Right kidney (tissue), 1 donor: ENCODE data around the gene CRIP3.
"Not testable (repeated sequence)": the region's sequence is repeated elsewhere in the genome, so short reads cannot be mapped to it uniquely, and the experiment has no call there.

Experiments used
- DNase-seq: peaks from one replicate; pipeline ENCODE4 v3.0.0-alpha.2; 2016

CRIP3 gene

GRCh38 chr6:43306086-43306485 lies 2.5 kb downstream of the CRIP3 start:
- no peak for DNase-seq

GRCh38 chr6:43304882-43305281 lies 3.7 kb downstream of the CRIP3 start:
- DNase-seq = no peak

GRCh38 chr6:43304361-43304760 lies 4.3 kb downstream of the CRIP3 start:
- no peak for DNase-seq

- DNase-seq = no peak
Observed at GRCh38 chr6:43303751-43304331, 4.8 kb downstream of the CRIP3 start.

- not testable (repeated sequence) for DNase-seq
Observed at GRCh38 chr6:43303006-43303405, 5.6 kb downstream of the CRIP3 start.

GRCh38 chr6:43302126-43302525 lies 6.5 kb downstream of the CRIP3 start:
- no peak for DNase-seq

GRCh38 chr6:43301081-43301870 lies 7.3 kb downstream of the CRIP3 start:
- no peak for DNase-seq

GRCh38 chr6:43299338-43300293 lies 9.0 kb downstream of the CRIP3 start:
- DNase-seq = no peak

- DNase-seq = no peak
Observed at GRCh38 chr6:43298565-43299337, 9.9 kb downstream of the CRIP3 start.

- DNase-seq = no peak
Observed at GRCh38 chr6:43297644-43298564, 10.7 kb downstream of the CRIP3 start, which contains the start of gene SLC22A7. SLC22A7 (plus strand) TSS chr6:43298260; CDS start chr6:43298359, 99 bp downstream.

- DNase-seq = no peak
Observed at GRCh38 chr6:43296780-43297497, 11.7 kb downstream of the CRIP3 start.

- no peak for DNase-seq
Observed at GRCh38 chr6:43295456-43295855, 13.2 kb downstream of the CRIP3 start.

GRCh38 chr6:43294536-43294935 lies 14.1 kb downstream of the CRIP3 start:
- DNase-seq = no peak

- DNase-seq = no peak
Observed at GRCh38 chr6:43293698-43294097, 14.9 kb downstream of the CRIP3 start.

GRCh38 chr6:43292763-43293318 lies 15.8 kb downstream of the CRIP3 start:
- DNase-seq = no peak

- DNase-seq = no peak
Observed at GRCh38 chr6:43292341-43292740, 16.3 kb downstream of the CRIP3 start.

- DNase-seq = no peak
Observed at GRCh38 chr6:43291708-43292107, 16.9 kb downstream of the CRIP3 start.

- no peak for DNase-seq
Observed at GRCh38 chr6:43290905-43291355, 17.7 kb downstream of the CRIP3 start.

GRCh38 chr6:43290339-43290904 lies 18.2 kb downstream of the CRIP3 start:
- DNase-seq = no peak
